ENCODE data around the gene EMILIN3.

The EMILIN3 gene

DNA sequence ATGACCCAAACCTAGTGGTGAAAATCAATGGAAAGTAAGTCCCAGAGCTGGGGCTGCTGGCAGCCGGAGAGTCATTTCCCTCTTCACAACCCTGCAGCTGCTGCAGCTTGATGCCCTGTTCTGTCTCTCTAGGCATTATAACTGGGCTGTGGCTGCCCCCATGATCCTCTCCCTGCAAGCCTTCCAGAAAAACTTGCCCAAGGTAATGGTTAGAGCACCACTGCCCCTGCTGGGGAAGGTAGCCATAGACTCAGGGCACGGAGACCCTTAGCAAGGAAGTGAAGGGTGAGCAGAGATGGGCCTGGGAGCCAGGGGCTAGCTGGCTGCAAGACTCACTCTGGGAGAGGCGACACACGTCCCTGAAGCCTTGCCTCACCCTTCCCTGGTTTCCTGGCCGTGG is 14.0 kb downstream of the EMILIN3 start:
- TF ChIP-seq, protein P1, sequence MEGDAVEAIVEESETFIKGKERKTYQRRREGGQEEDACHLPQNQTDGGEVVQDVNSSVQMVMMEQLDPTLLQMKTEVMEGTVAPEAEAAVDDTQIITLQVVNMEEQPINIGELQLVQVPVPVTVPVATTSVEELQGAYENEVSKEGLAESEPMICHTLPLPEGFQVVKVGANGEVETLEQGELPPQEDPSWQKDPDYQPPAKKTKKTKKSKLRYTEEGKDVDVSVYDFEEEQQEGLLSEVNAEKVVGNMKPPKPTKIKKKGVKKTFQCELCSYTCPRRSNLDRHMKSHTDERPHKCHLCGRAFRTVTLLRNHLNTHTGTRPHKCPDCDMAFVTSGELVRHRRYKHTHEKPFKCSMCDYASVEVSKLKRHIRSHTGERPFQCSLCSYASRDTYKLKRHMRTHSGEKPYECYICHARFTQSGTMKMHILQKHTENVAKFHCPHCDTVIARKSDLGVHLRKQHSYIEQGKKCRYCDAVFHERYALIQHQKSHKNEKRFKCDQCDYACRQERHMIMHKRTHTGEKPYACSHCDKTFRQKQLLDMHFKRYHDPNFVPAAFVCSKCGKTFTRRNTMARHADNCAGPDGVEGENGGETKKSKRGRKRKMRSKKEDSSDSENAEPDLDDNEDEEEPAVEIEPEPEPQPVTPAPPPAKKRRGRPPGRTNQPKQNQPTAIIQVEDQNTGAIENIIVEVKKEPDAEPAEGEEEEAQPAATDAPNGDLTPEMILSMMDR (IDR thresholded peaks at IDR 0.05): no peak
- no peak overlapping the region for H3K27ac ChIP-seq
- H3K27me3 ChIP-seq: no peaks in the 10 kb centered on the region
- no peak for DNase-seq
- H3K4me3 ChIP-seq: no peak overlapping the region
- peaks cover 0 to 6% (median 2%) of the 10 kb centered on the region in 4 donors for H3K4me1 ChIP-seq
- H3K36me3 ChIP-seq: peaks cover 14 to 99% (median 52%) of the 10 kb centered on the region in 3 donors
- H3K9me3 ChIP-seq: no peaks in the 10 kb centered on the region
- intact Hi-C loops (cut with DNase I; ENCODE audit: low total_unique reads): no loop called here

DNA sequence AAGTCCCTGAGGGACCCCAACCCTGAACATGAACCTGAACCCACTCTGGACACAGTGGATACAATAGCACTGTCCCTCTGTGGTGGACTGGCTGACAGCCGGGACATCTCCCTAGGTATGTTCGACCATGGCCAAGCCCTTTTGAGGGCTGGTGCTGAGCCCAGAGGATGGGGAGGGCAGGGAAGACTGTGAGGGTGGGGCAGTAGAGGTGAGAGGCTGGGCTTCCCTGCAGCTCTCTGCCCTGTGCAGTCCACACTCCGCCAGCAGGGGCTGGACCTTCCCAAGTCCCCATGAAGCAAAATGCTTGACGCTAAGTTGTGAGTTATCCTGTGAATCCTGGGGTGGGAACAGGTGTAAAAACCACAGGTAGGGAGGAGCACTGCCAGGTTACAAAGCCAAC is 14.5 kb downstream of the EMILIN3 start:
- no peak for DNase-seq

DNA sequence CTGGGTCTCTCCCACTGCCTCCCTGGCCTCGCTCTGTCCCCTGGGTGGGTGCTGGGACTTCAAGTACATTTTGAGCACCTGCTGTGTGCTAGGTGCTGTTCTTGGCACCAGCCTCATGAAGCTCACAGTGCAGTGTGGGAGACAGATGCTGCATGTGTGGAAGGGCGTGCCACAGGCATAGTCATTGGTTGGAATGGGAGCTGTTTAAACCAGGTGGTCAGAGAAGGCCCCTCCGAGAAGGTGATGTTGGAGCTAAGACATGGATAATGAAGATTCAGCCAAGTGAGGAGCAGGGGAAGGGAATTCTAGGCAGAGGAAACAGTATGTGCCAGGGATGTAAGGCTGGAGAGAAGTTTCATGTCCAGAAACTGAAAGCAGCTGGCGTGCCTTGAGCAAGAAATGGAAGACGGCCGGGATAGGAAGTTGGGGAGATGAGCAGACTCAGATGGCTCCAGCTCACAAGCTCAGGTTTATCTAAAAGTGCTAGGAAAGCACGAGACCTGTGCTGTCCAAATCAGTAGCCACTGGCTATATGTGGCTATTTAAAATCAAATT is 16.1 kb downstream of the EMILIN3 start:
- intact Hi-C loops (cut with DNase I; ENCODE audit: low total_unique reads): no loop called here
- DNase-seq: no peak

More for the DNA sequence above, 14.5 kb downstream of the EMILIN3 start:
- TF ChIP-seq, protein P1 (IDR thresholded peaks at IDR 0.05): no peak
- Histone ChIP-seq H3K9me3 (no peaks in the 10 kb centered on the region), H3K4me1 (peaks cover 0 to 6% (median 2%) of the 10 kb centered on the region in 4 donors), H3K4me3 (no peak overlapping the region), H3K27me3 (no peaks in the 10 kb centered on the region), H3K27ac (no peak overlapping the region), H3K36me3 (peaks cover 8 to 99% (median 53%) of the 10 kb centered on the region in 3 donors)
- intact Hi-C loops (cut with DNase I; ENCODE audit: low total_unique reads): no loop called here

DNA sequence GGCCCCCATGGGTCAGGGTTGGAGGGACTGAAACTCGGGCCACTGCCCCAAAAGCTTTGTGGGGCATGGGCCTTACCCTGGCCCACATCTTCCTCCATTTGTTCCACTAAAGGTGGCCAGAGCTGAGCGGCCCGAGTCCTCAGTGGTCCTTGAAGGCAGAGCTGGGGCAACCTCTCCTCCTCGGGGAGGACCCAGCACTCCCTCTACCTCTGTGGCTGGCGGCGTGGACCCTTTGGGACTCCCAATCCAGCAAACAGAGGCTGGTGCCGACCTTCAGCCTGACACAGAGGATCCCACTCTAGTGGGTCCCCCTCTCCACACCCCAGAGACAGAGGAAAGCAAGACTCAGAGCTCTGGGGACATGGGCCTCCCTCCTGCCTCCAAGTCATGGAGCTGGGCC is 16.7 kb downstream of the EMILIN3 start:
- H3K4me3 ChIP-seq: no peak overlapping the region
- no peaks in the 10 kb centered on the region for H3K9me3 ChIP-seq
- TF ChIP-seq, protein P1 (IDR thresholded peaks at IDR 0.05): no peak
- H3K27ac ChIP-seq: no peak overlapping the region
- intact Hi-C loops (cut with DNase I; ENCODE audit: low total_unique reads): no loop called here
- no peaks in the 10 kb centered on the region for H3K4me1 ChIP-seq
- no peak for DNase-seq
- peaks cover 10 to 94% (median 40%) of the 10 kb centered on the region in 3 donors for H3K36me3 ChIP-seq
- H3K27me3 ChIP-seq: no peaks in the 10 kb centered on the region

More for the DNA sequence above, 16.1 kb downstream of the EMILIN3 start:
- H3K4me3 ChIP-seq: no peak overlapping the region
- no peak overlapping the region for H3K27ac ChIP-seq
- TF ChIP-seq, protein P1 (IDR thresholded peaks at IDR 0.05): no peak
- no peaks in the 10 kb centered on the region for H3K4me1 ChIP-seq
- H3K9me3 ChIP-seq: no peaks in the 10 kb centered on the region
- no peaks in the 10 kb centered on the region for H3K27me3 ChIP-seq
- peaks cover 10 to 95% (median 45%) of the 10 kb centered on the region in 3 donors for H3K36me3 ChIP-seq

DNA sequence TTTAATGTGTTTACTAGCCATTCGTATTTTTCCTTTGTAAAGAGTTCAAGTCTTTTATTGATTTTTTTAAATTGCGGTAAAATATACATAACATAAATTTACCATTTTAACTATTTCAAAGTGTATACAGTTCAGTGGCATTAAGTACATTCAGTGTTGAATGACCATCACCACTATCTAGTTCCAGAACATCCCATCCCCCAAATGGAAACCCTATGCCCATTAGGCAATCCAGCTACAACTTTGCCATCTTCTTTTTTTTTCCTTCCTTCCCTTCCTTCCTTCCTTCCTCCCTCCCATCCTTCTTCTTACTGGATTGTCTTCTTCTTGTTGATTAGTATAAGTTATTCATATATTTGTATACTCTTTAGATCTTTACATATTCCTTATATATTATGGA is 17.4 kb downstream of the EMILIN3 start:
- no peak overlapping the region for H3K27ac ChIP-seq
- peaks cover 10 to 89% (median 38%) of the 10 kb centered on the region in 3 donors for H3K36me3 ChIP-seq
- H3K4me3 ChIP-seq: no peak overlapping the region
- intact Hi-C loops (cut with DNase I; ENCODE audit: low total_unique reads): no loop called here
- DNase-seq: no peak
- TF ChIP-seq, protein P1 (IDR thresholded peaks at IDR 0.05): no peak
- no peaks in the 10 kb centered on the region for H3K27me3 ChIP-seq
- H3K4me1 ChIP-seq: peaks cover 0 to 4% (median 0%) of the 10 kb centered on the region in 4 donors
- H3K9me3 ChIP-seq: no peaks in the 10 kb centered on the region

Measured in tibial artery (tissue), 4 donors.